GM18951 (cell line): ENCODE measurements around the gene NABP1.

Source experiments
- POLR2A ChIP-seq: IDR thresholded peaks from 4 replicates; pipeline ENCODE4 v1.6.1; 2011; ENCODE audit warnings: mild to moderate bottlenecking; ENCODE audit not compliant: insufficient read length, insufficient read depth; ENCODE audit errors: extremely low read depth
- in situ Hi-C: fragments of 300-500 bp; cut with MboI; formaldehyde crosslinking; loops from one replicate; pipeline ENCODE4 v1.12.0; 2022; ENCODE audit warnings: low sequenced_read_pairs, mixed read lengths, inconsistent platforms; ENCODE audit not compliant: unreplicated experiment

NABP1 gene

GRCh38 chr2:191679818-191680600, 2.1 kb downstream of the NABP1 start:
- no peak for TF ChIP-seq POLR2A
- in situ Hi-C loops, result no loop called here

GRCh38 chr2:191680639-191681038, 2.7 kb downstream of the NABP1 start:
- no peak for TF ChIP-seq POLR2A

GRCh38 chr2:191682126-191682525, 4.2 kb downstream of the NABP1 start:
- TF ChIP-seq POLR2A, result no peak
- in situ Hi-C loops, result no loop called here

More at GRCh38 chr2:191680639-191681038, 2.7 kb downstream of the NABP1 start:
- in situ Hi-C loops, result no loop called here

GRCh38 chr2:191686066-191686465, 8.1 kb downstream of the NABP1 start:
- TF ChIP-seq POLR2A, result no peak
- in situ Hi-C loops, result no loop called here

- no peak for TF ChIP-seq POLR2A
- in situ Hi-C loops, result no loop called here
These were observed 8.8 kb downstream of the NABP1 start for GRCh38 chr2:191686729-191687128.

GRCh38 chr2:191687867-191688266, 9.9 kb downstream of the NABP1 start:
- no peak for TF ChIP-seq POLR2A
- in situ Hi-C loops, result no loop called here

- TF ChIP-seq POLR2A, result no peak
- in situ Hi-C loops, result no loop called here
These were observed 11.2 kb downstream of the NABP1 start for GRCh38 chr2:191688934-191689695.

- in situ Hi-C loops, result loop anchor here (5.0 kb wide), 1 partner anchor 123 kb away; no protein-coding TSS in a partner anchor
- no peak for TF ChIP-seq POLR2A
These were observed 12.4 kb downstream of the NABP1 start for GRCh38 chr2:191690327-191690726.

- TF ChIP-seq POLR2A, result no peak
- in situ Hi-C loops, result loop anchor here (5.0 kb wide), 1 partner anchor 124 kb away; no protein-coding TSS in a partner anchor
These were observed 13.2 kb downstream of the NABP1 start for GRCh38 chr2:191691016-191691735.

GRCh38 chr2:191691898-191692297, 14.0 kb downstream of the NABP1 start:
- in situ Hi-C loops, result loop anchor here (5.0 kb wide), 1 partner anchor 125 kb away; no protein-coding TSS in a partner anchor
- no peak for TF ChIP-seq POLR2A

GRCh38 chr2:191692502-191693115, 14.7 kb downstream of the NABP1 start:
- in situ Hi-C loops, result loop anchor here (5.0 kb wide), 1 partner anchor 125 kb away; no protein-coding TSS in a partner anchor
- TF ChIP-seq POLR2A, result no peak

GRCh38 chr2:191693166-191693565, 15.2 kb downstream of the NABP1 start:
- TF ChIP-seq POLR2A, result no peak
- in situ Hi-C loops, result loop anchor here (5.0 kb wide), 1 partner anchor 126 kb away; no protein-coding TSS in a partner anchor
